ENCODE data around the gene ATP1A2.
A peak's percentile ranks its signal among the peaks of the same experiment; 100 is the strongest.

The ATP1A2 gene

GRCh38 chr1:160087118-160087662, 28.4 kb upstream of the ATP1A2 start:
- Histone ChIP-seq H4K91ac (ENCODE audit: low read depth, low read length) (no peak overlapping the region), H2AFZ (ENCODE audit: insufficient read depth, low read length, poor library complexity) (no peak overlapping the region), H3K4me2 (ENCODE audit: low read length) (no peak overlapping the region), H3K14ac (ENCODE audit: low read length) (no peak overlapping the region), H3K36me3 (ENCODE audit: control insufficient read depth in 1 of 2, insufficient read depth in 2 of 2, low read length in 2 of 2) (peaks cover 0 to 3% of the 10 kb centered on the region in 2 experiments), H3K4ac (ENCODE audit: low read depth, low read length) (no peak overlapping the region), H3K27ac (ENCODE audit: low read depth, low read length) (no peak overlapping the region), H3K4me1 (ENCODE audit: control insufficient read depth in 1 of 2, insufficient read depth in 2 of 2, low read length in 2 of 2) (peaks cover 7 to 9% of the 10 kb centered on the region in 2 experiments), H3K4me3 (ENCODE audit: low read depth, low read length) (no peak overlapping the region), H2BK5ac (ENCODE audit: low read depth, low read length, poor library complexity) (no peak overlapping the region), H3K79me2 (ENCODE audit: control insufficient read depth, insufficient read depth, low read length, poor library complexity) (no peaks in the 10 kb centered on the region), H2AK5ac (ENCODE audit: low read length) (no peak overlapping the region), H3K27me3 (ENCODE audit: insufficient read depth, low read length) (peaks cover 2% of the 10 kb centered on the region), H2BK120ac (ENCODE audit: insufficient read depth, low read length, poor library complexity) (no peak overlapping the region), H3K9ac (ENCODE audit: low read length) (no peak overlapping the region), H3K18ac (ENCODE audit: low read length) (no peak overlapping the region), H2BK12ac (ENCODE audit: low read length) (no peak overlapping the region), H4K12ac (ENCODE audit: low read depth, low read length) (no peak overlapping the region), H4K8ac (ENCODE audit: low read depth, low read length) (no peak overlapping the region), H3K9me3 (ENCODE audit: insufficient read depth, low read depth, low read length) (peaks cover 2% of the 10 kb centered on the region), H3K79me1 (ENCODE audit: low read length) (no peaks in the 10 kb centered on the region), H3K23ac (ENCODE audit: low read length) (no peak overlapping the region)
- no CpG with 5 or more reads among the region's 12 CpGs for WGBS (ENCODE audit: extremely low coverage, insufficient coverage, insufficient read length)
- no peak for DNase-seq

- no peak overlapping the region for H3K4ac ChIP-seq (ENCODE audit: low read depth, low read length)
- H3K4me2 ChIP-seq (ENCODE audit: low read length), result no peak overlapping the region
- H4K91ac ChIP-seq (ENCODE audit: low read depth, low read length), result no peak overlapping the region
- no peaks in the 10 kb centered on the region for H3K27me3 ChIP-seq (ENCODE audit: insufficient read depth, low read length)
- no peak overlapping the region for H2BK5ac ChIP-seq (ENCODE audit: low read depth, low read length, poor library complexity)
- H3K79me1 ChIP-seq (ENCODE audit: low read length), result no peaks in the 10 kb centered on the region
- H2BK120ac ChIP-seq (ENCODE audit: insufficient read depth, low read length, poor library complexity), result no peak overlapping the region
- no peak for DNase-seq
- peaks cover 0 to 6% of the 10 kb centered on the region in 2 experiments for H3K36me3 ChIP-seq (ENCODE audit: control insufficient read depth in 1 of 2, insufficient read depth in 2 of 2, low read length in 2 of 2)
- H2AK5ac ChIP-seq (ENCODE audit: low read length), result no peak overlapping the region
- peaks cover 3% of the 10 kb centered on the region for H3K9me3 ChIP-seq (ENCODE audit: insufficient read depth, low read depth, low read length)
- H3K23ac ChIP-seq (ENCODE audit: low read length), result no peak overlapping the region
- no peak overlapping the region for H2AFZ ChIP-seq (ENCODE audit: insufficient read depth, low read length, poor library complexity)
- no peak overlapping the region for H2BK12ac ChIP-seq (ENCODE audit: low read length)
- H3K14ac ChIP-seq (ENCODE audit: low read length), result no peak overlapping the region
- peaks cover 5 to 7% of the 10 kb centered on the region in 2 experiments for H3K4me1 ChIP-seq (ENCODE audit: control insufficient read depth in 1 of 2, insufficient read depth in 2 of 2, low read length in 2 of 2)
- no peak overlapping the region for H3K27ac ChIP-seq (ENCODE audit: low read depth, low read length)
- no CpG with 5 or more reads among the region's 3 CpGs for WGBS (ENCODE audit: extremely low coverage, insufficient coverage, insufficient read length)
- no peak overlapping the region for H3K18ac ChIP-seq (ENCODE audit: low read length)
- H3K79me2 ChIP-seq (ENCODE audit: control insufficient read depth, insufficient read depth, low read length, poor library complexity), result no peaks in the 10 kb centered on the region
- H3K4me3 ChIP-seq (ENCODE audit: low read depth, low read length), result no peak overlapping the region
- no peak overlapping the region for H4K12ac ChIP-seq (ENCODE audit: low read depth, low read length)
- H4K8ac ChIP-seq (ENCODE audit: low read depth, low read length), result no peak overlapping the region
- no peak overlapping the region for H3K9ac ChIP-seq (ENCODE audit: low read length)
Observed at GRCh38 chr1:160089883-160090282, 25.7 kb upstream of the ATP1A2 start.

- Histone ChIP-seq H2AK5ac (ENCODE audit: low read length) (no peak overlapping the region), H3K27me3 (ENCODE audit: insufficient read depth, low read length) (no peaks in the 10 kb centered on the region), H4K91ac (ENCODE audit: low read depth, low read length) (no peak overlapping the region)
Observed at GRCh38 chr1:160090760-160091159, 24.8 kb upstream of the ATP1A2 start.

GRCh38 chr1:160091666-160092223, 23.8 kb upstream of the ATP1A2 start:
- peaks cover 5% of the 10 kb centered on the region for H3K9me3 ChIP-seq (ENCODE audit: insufficient read depth, low read depth, low read length)
- no peak overlapping the region for H2BK5ac ChIP-seq (ENCODE audit: low read depth, low read length, poor library complexity)
- H3K27ac ChIP-seq (ENCODE audit: low read depth, low read length), result no peak overlapping the region
- no peaks in the 10 kb centered on the region for H3K79me2 ChIP-seq (ENCODE audit: control insufficient read depth, insufficient read depth, low read length, poor library complexity)
- H3K23ac ChIP-seq (ENCODE audit: low read length), result no peak overlapping the region
- H4K91ac ChIP-seq (ENCODE audit: low read depth, low read length), result no peak overlapping the region
- H2BK12ac ChIP-seq (ENCODE audit: low read length), result no peak overlapping the region
- H3K4me3 ChIP-seq (ENCODE audit: low read depth, low read length), result no peak overlapping the region
- H3K14ac ChIP-seq (ENCODE audit: low read length), result no peak overlapping the region
- H2BK120ac ChIP-seq (ENCODE audit: insufficient read depth, low read length, poor library complexity), result no peak overlapping the region
- WGBS (ENCODE audit: extremely low coverage, insufficient coverage, insufficient read length), result no CpG with 5 or more reads among the region's 5 CpGs
- no peak overlapping the region for H4K12ac ChIP-seq (ENCODE audit: low read depth, low read length)
- H3K4me2 ChIP-seq (ENCODE audit: low read length), result no peak overlapping the region
- DNase-seq, result no peak
- H3K18ac ChIP-seq (ENCODE audit: low read length), result no peak overlapping the region
- no peak overlapping the region for H3K9ac ChIP-seq (ENCODE audit: low read length)
- no peak overlapping the region for H2AFZ ChIP-seq (ENCODE audit: insufficient read depth, low read length, poor library complexity)
- no peak overlapping the region for H3K4ac ChIP-seq (ENCODE audit: low read depth, low read length)
- no peaks in the 10 kb centered on the region for H3K27me3 ChIP-seq (ENCODE audit: insufficient read depth, low read length)
- H3K4me1 ChIP-seq (ENCODE audit: control insufficient read depth in 1 of 2, insufficient read depth in 2 of 2, low read length in 2 of 2), result peaks cover 10% of the 10 kb centered on the region in 2 experiments
- H2AK5ac ChIP-seq (ENCODE audit: low read length), result no peak overlapping the region
- H4K8ac ChIP-seq (ENCODE audit: low read depth, low read length), result no peak overlapping the region
- peaks cover 0 to 6% of the 10 kb centered on the region in 2 experiments for H3K36me3 ChIP-seq (ENCODE audit: control insufficient read depth in 1 of 2, insufficient read depth in 2 of 2, low read length in 2 of 2)
- no peaks in the 10 kb centered on the region for H3K79me1 ChIP-seq (ENCODE audit: low read length)

More at GRCh38 chr1:160090760-160091159, 24.8 kb upstream of the ATP1A2 start:
- Histone ChIP-seq H3K4me3 (ENCODE audit: low read depth, low read length) (no peak overlapping the region), H3K18ac (ENCODE audit: low read length) (no peak overlapping the region), H3K9ac (ENCODE audit: low read length) (no peak overlapping the region), H3K36me3 (ENCODE audit: control insufficient read depth in 1 of 2, insufficient read depth in 2 of 2, low read length in 2 of 2) (peaks cover 0 to 6% of the 10 kb centered on the region in 2 experiments), H3K4ac (ENCODE audit: low read depth, low read length) (no peak overlapping the region), H2BK5ac (ENCODE audit: low read depth, low read length, poor library complexity) (no peak overlapping the region), H2BK12ac (ENCODE audit: low read length) (no peak overlapping the region), H2BK120ac (ENCODE audit: insufficient read depth, low read length, poor library complexity) (no peak overlapping the region), H3K79me2 (ENCODE audit: control insufficient read depth, insufficient read depth, low read length, poor library complexity) (no peaks in the 10 kb centered on the region), H4K12ac (ENCODE audit: low read depth, low read length) (no peak overlapping the region), H2AFZ (ENCODE audit: insufficient read depth, low read length, poor library complexity) (no peak overlapping the region), H3K23ac (ENCODE audit: low read length) (no peak overlapping the region), H3K27ac (ENCODE audit: low read depth, low read length) (no peak overlapping the region), H3K14ac (ENCODE audit: low read length) (no peak overlapping the region), H3K4me1 (ENCODE audit: control insufficient read depth in 1 of 2, insufficient read depth in 2 of 2, low read length in 2 of 2) (peaks cover 5 to 7% of the 10 kb centered on the region in 2 experiments), H3K79me1 (ENCODE audit: low read length) (no peaks in the 10 kb centered on the region), H3K4me2 (ENCODE audit: low read length) (no peak overlapping the region), H4K8ac (ENCODE audit: low read depth, low read length) (no peak overlapping the region), H3K9me3 (ENCODE audit: insufficient read depth, low read depth, low read length) (peaks cover 5% of the 10 kb centered on the region)
- no CpG with 5 or more reads among the region's 4 CpGs for WGBS (ENCODE audit: extremely low coverage, insufficient coverage, insufficient read length)
- DNase-seq, result peak; percentile 92 to 95

Data from trophoblast cell (in vitro differentiated cells and primary cell).